ENCODE results near the gene TRIM23.
"Not testable (repeated sequence)": the region's sequence is repeated elsewhere in the genome, so short reads cannot be mapped to it uniquely, and the experiment has no call there.

DNA sequence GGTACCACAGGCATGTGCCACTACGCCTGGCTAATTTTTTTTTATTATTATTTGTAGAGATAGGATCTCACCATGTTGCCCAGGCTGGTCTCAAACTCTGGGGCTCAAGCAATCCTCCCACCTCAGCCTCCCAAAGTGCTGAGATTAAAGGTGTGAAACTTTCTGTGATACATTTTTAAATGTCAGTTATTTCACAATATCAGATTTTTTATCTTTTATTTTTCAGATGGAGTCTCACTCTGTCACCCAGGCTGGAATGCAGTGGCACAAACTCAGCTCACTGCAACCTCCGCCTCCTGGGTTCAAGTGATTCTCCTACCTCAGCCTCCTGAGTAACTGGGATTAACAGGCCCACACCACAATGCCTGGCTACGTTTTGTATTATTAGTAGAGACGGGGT is 2.2 kb downstream of the TRIM23 start:
- TF ChIP-seq EZH2phosphoT487 (IDR thresholded peaks at IDR 0.05; ENCODE audit: low read depth): not testable (repeated sequence)
- TF ChIP-seq, protein P1, sequence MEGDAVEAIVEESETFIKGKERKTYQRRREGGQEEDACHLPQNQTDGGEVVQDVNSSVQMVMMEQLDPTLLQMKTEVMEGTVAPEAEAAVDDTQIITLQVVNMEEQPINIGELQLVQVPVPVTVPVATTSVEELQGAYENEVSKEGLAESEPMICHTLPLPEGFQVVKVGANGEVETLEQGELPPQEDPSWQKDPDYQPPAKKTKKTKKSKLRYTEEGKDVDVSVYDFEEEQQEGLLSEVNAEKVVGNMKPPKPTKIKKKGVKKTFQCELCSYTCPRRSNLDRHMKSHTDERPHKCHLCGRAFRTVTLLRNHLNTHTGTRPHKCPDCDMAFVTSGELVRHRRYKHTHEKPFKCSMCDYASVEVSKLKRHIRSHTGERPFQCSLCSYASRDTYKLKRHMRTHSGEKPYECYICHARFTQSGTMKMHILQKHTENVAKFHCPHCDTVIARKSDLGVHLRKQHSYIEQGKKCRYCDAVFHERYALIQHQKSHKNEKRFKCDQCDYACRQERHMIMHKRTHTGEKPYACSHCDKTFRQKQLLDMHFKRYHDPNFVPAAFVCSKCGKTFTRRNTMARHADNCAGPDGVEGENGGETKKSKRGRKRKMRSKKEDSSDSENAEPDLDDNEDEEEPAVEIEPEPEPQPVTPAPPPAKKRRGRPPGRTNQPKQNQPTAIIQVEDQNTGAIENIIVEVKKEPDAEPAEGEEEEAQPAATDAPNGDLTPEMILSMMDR (IDR thresholded peaks at IDR 0.05; ENCODE audit: low read depth, low read length): not testable (repeated sequence)

All from OCI-LY3 (cell line).